Vagina (tissue), 2 donors: ENCODE results near the gene MTCH1. TPM values are rescaled to one million over a fixed set of nuclear protein-coding genes. Genes with fewer than 3 reads are reported as not detected.
A peak's percentile ranks its signal among the peaks of the same experiment; 100 is the strongest.

ENCODE experiments used
- DNase-seq, 2 donors: peaks; one replicate each; pipeline ENCODE4 v3.0.0-alpha.2; 2017; ENCODE audit errors: extremely low spot score in 2 of 2
- H3K27ac ChIP-seq: fragments of 200-600 bp; sonication (generic); one replicate; pipeline ENCODE4 v1.5.1; 2019
- H3K27me3 ChIP-seq: fragments of 200-600 bp; sonication (generic); one replicate; pipeline ENCODE4 v1.5.1; 2019
- H3K36me3 ChIP-seq, 2 donors: fragments of 200-600 bp; sonication (generic); one replicate each; pipeline ENCODE4 v1.5.1; 2017 to 2019
- H3K4me1 ChIP-seq: fragments of 200-600 bp; sonication (generic); one replicate; pipeline ENCODE4 v1.5.1; 2019
- H3K4me3 ChIP-seq, 2 donors: fragments of 200-600 bp; sonication (generic); 1 replicate in 1 of 2; 2 replicates in 1 of 2; pipeline ENCODE4 v1.5.1; 2016 to 2019
- H3K9me3 ChIP-seq: fragments of 200-600 bp; sonication (generic); one replicate; pipeline ENCODE4 v1.5.1; 2019
- CTCF ChIP-seq, 3 experiments: fragments of 450-650 bp in 2 of 3; fragments of 200-600 bp in 1 of 3; sonication (generic) in 1 of 3; IDR thresholded peaks; one replicate each; pipeline ENCODE4 v1.5.1; 2017 to 2019; ENCODE audit warnings: antibody characterized with exemption in 3 of 3, mild to moderate bottlenecking in 2 of 3, moderate library complexity in 2 of 3
- POLR2A ChIP-seq, 2 donors: fragments of 450-650 bp; IDR thresholded peaks; one replicate each; pipeline ENCODE4 v1.6.1; 2017; ENCODE audit warnings: antibody characterized with exemption in 2 of 2, mild to moderate bottlenecking in 2 of 2, moderate library complexity in 2 of 2
- POLR2AphosphoS5 ChIP-seq, 2 donors: sonication (generic); formaldehyde crosslinking; IDR thresholded peaks; one replicate each; pipeline ENCODE4 v1.9.0; 2017; ENCODE audit warnings: antibody characterized with exemption in 2 of 2, mild to moderate bottlenecking in 2 of 2, low read depth in 1 of 2; ENCODE audit not compliant: insufficient read depth in 1 of 2
- intact Hi-C: fragments of 100-400 bp; cut with DNase I; formaldehyde crosslinking; loops from one replicate; pipeline ENCODE4 v1.15.1; 2023
- total RNA-seq: library from RNA; depleted of rRNA; stranded (reverse); fragments of >200 nt; gene quantifications from one replicate; pipeline ENCODE4 v1.2.3, GENCODE V29; 2016

The MTCH1 gene
- total RNA-seq, 1 donor from 2014 or later = 233 TPM

- Histone ChIP-seq H3K27me3 (no peaks in the 10 kb centered on the region), H3K9me3 (no peaks in the 10 kb centered on the region), H3K4me1 (peaks cover 62% of the 10 kb centered on the region), H3K36me3 (peaks cover 0 to 87% of the 10 kb centered on the region in 2 donors), H3K27ac (peak overlapping the region; percentile 79), H3K4me3 (no peak overlapping the region)
- DNase-seq = no peak
- no peak for TF ChIP-seq CTCF (IDR thresholded peaks at IDR 0.05)
- no peak for TF ChIP-seq POLR2A (IDR thresholded peaks at IDR 0.05)
- TF ChIP-seq POLR2AphosphoS5 (IDR thresholded peaks at IDR 0.05; ENCODE audit: insufficient read depth in 1 of 2, low read depth in 1 of 2) = no peak
- intact Hi-C loops = no loop called here
Measured at GRCh38 chr6:36970892-36971842, 14.8 kb downstream of the MTCH1 start.

- intact Hi-C loops = no loop called here
- TF ChIP-seq POLR2A (IDR thresholded peaks at IDR 0.05) = no peak
- TF ChIP-seq CTCF (IDR thresholded peaks at IDR 0.05) = no peak
- no peak for TF ChIP-seq POLR2AphosphoS5 (IDR thresholded peaks at IDR 0.05; ENCODE audit: insufficient read depth in 1 of 2, low read depth in 1 of 2)
Measured at GRCh38 chr6:36969988-36970891, 15.8 kb downstream of the MTCH1 start.

GRCh38 chr6:36969240-36969691, 16.7 kb downstream of the MTCH1 start:
- peaks cover 0 to 68% of the 10 kb centered on the region in 2 donors for H3K36me3 ChIP-seq
- H3K27ac ChIP-seq = peak overlapping the region; percentile 79
- no peak overlapping the region for H3K4me3 ChIP-seq
- DNase-seq = no peak
- H3K9me3 ChIP-seq = no peaks in the 10 kb centered on the region
- TF ChIP-seq POLR2AphosphoS5 (IDR thresholded peaks at IDR 0.05; ENCODE audit: insufficient read depth in 1 of 2, low read depth in 1 of 2) (no peak), POLR2A (IDR thresholded peaks at IDR 0.05) (no peak), CTCF (IDR thresholded peaks at IDR 0.05) (no peak)
- H3K4me1 ChIP-seq = peaks cover 65% of the 10 kb centered on the region
- H3K27me3 ChIP-seq = no peaks in the 10 kb centered on the region
- intact Hi-C loops = no loop called here

More at GRCh38 chr6:36969988-36970891, 15.8 kb downstream of the MTCH1 start:
- no peaks in the 10 kb centered on the region for H3K9me3 ChIP-seq
- H3K27ac ChIP-seq = peak overlapping the region; percentile 79
- H3K4me3 ChIP-seq = no peak overlapping the region
- no peak for DNase-seq
- H3K4me1 ChIP-seq = peaks cover 58% of the 10 kb centered on the region
- H3K27me3 ChIP-seq = no peaks in the 10 kb centered on the region
- peaks cover 0 to 78% of the 10 kb centered on the region in 2 donors for H3K36me3 ChIP-seq

- H3K4me1 ChIP-seq = peaks cover 70% of the 10 kb centered on the region
- H3K36me3 ChIP-seq = peaks cover 0 to 59% of the 10 kb centered on the region in 2 donors
- intact Hi-C loops = no loop called here
- H3K27me3 ChIP-seq = no peaks in the 10 kb centered on the region
- DNase-seq = no peak
- no peak overlapping the region for H3K4me3 ChIP-seq
- TF ChIP-seq POLR2AphosphoS5 (IDR thresholded peaks at IDR 0.05; ENCODE audit: insufficient read depth in 1 of 2, low read depth in 1 of 2) (no peak), CTCF (IDR thresholded peaks at IDR 0.05) (no peak)
- peak overlapping the region; percentile 79 for H3K27ac ChIP-seq
- H3K9me3 ChIP-seq = no peaks in the 10 kb centered on the region
Measured at GRCh38 chr6:36968266-36968977, 17.6 kb downstream of the MTCH1 start.
